SK-N-SH treated with all-trans-retinoic acid at 6 μM for 48 hours (cell line): ENCODE data around the gene ETNPPL.

Source experiments
- ARNTL ChIP-seq: fragments of 450-650 bp; formaldehyde crosslinking; IDR thresholded peaks from 2 replicates; pipeline ENCODE4 v1.5.0; 2020; ENCODE audit warnings: low read depth, mild to moderate bottlenecking, moderate library complexity, borderline replicate concordance
- CSDC2 ChIP-seq: fragments of 250-450 bp; sonication (Bioruptor Pico); IDR thresholded peaks from 2 replicates; pipeline ENCODE4 v1.5.0; 2020; ENCODE audit warnings: mild to moderate bottlenecking, moderate library complexity
- OSR1 ChIP-seq: fragments of 250-450 bp; sonication (Bioruptor Pico); IDR thresholded peaks from 2 replicates; pipeline ENCODE4 v1.8.0; 2022; ENCODE audit warnings: moderate library complexity, mild to moderate bottlenecking, inconsistent platforms

DNA sequence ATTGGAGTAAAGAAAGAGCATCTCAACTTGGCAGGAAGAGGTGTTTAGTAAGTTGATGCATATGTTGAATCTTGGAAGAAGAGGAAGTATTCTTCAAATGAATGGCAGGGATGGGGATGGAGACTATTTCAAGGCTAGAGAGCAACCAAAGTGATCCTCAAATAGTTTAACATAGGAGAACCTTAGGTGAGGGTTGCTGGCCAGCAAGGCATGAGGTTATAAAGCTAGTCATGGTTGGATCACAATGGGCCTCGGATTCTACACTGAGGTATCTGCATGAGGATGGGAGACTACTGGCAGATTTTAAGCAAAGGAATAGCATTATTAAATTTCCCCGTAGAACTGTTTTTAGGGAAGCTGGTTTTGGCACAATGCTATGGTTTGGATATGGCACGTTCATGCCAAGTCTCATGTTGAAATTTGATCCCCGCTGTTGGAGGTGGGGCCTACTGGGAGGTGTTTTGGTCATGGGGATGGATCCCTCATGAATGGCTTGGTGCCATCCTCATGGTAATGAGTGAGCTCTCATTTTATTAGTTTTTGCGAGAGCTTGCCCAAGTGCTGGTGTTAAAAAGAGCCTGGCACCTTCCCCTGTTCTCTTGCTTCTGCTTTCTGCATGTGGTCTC is 41.9 kb upstream of the ETNPPL start:
- no peak for TF ChIP-seq ARNTL (CRISPR knock-in tag)
- no peak for TF ChIP-seq CSDC2
- TF ChIP-seq OSR1 (CRISPR knock-in tag): no peak
